Stimulated activated naive CD8-positive, alpha-beta T cell treated with anti-CD3 and anti-CD28 coated beads, Interleukin-15, amount 100 ng/mL, for 72 hours (primary cell): ENCODE data around the gene SLC15A5.

Experiments used
- ATAC-seq: fragments of 150-1000 bp; cut with Tn5 transposase; 2 replicates; pipeline ENCODE4 v1.10.0; 2021; ENCODE audit warnings: mild to moderate bottlenecking, moderate library complexity
- DNase-seq, 2 donors: peaks; one replicate each; pipeline ENCODE4 v3.0.0; 2021 to 2022
- H3K27ac Mint-ChIP-seq, 2 donors: one replicate each; pipeline ENCODE4 v1.8.0; 2022; ENCODE audit warnings: mild to moderate bottlenecking in 2 of 2, mixed read lengths in 2 of 2, moderate library complexity in 2 of 2
- H3K27me3 Mint-ChIP-seq: one replicate; pipeline ENCODE4 v1.8.0; 2022; ENCODE audit warnings: mixed read lengths
- H3K4me1 Mint-ChIP-seq: one replicate; pipeline ENCODE4 v1.8.0; 2022; ENCODE audit warnings: mild to moderate bottlenecking, mixed read lengths
- H3K4me3 Mint-ChIP-seq, 2 donors: one replicate each; pipeline ENCODE4 v1.8.0; 2022; ENCODE audit warnings: mild to moderate bottlenecking in 2 of 2, mixed read lengths in 2 of 2, moderate library complexity in 1 of 2
- H3K9me3 Mint-ChIP-seq, 2 donors: one replicate each; pipeline ENCODE4 v1.8.0; 2022; ENCODE audit warnings: mixed read lengths in 2 of 2

SLC15A5 gene

GRCh38 chr12:16171348-16171747 is 106.1 kb downstream of the SLC15A5 start:
- H3K9me3 Mint-ChIP-seq: no peaks in the 10 kb centered on the region
- H3K4me3 Mint-ChIP-seq: no peak overlapping the region
- H3K4me1 Mint-ChIP-seq: no peaks in the 10 kb centered on the region
- DNase-seq (no peak), ATAC-seq (no peak)
- no peaks in the 10 kb centered on the region for H3K27me3 Mint-ChIP-seq
- H3K27ac Mint-ChIP-seq: no peak overlapping the region

GRCh38 chr12:16168078-16168477 is 109.4 kb downstream of the SLC15A5 start:
- Mint-ChIP-seq H3K4me1 (no peaks in the 10 kb centered on the region), H3K9me3 (no peaks in the 10 kb centered on the region), H3K27ac (no peak overlapping the region), H3K4me3 (no peak overlapping the region), H3K27me3 (no peaks in the 10 kb centered on the region)
- ATAC-seq (no peak), DNase-seq (no peak)

- no peaks in the 10 kb centered on the region for H3K4me1 Mint-ChIP-seq
- H3K9me3 Mint-ChIP-seq: no peaks in the 10 kb centered on the region
- no peaks in the 10 kb centered on the region for H3K27me3 Mint-ChIP-seq
- no peak overlapping the region for H3K4me3 Mint-ChIP-seq
- H3K27ac Mint-ChIP-seq: no peak overlapping the region
- no peak for ATAC-seq
- no peak for DNase-seq
Measured at GRCh38 chr12:16166563-16167470, 110.7 kb downstream of the SLC15A5 start.

- Mint-ChIP-seq H3K27ac (no peak overlapping the region), H3K27me3 (no peaks in the 10 kb centered on the region), H3K4me3 (no peak overlapping the region), H3K4me1 (no peaks in the 10 kb centered on the region), H3K9me3 (no peaks in the 10 kb centered on the region)
- DNase-seq: no peak
- ATAC-seq: no peak
Measured at GRCh38 chr12:16165506-16165905, 112.0 kb downstream of the SLC15A5 start.

GRCh38 chr12:16163901-16164300 is 113.6 kb downstream of the SLC15A5 start:
- H3K27me3 Mint-ChIP-seq: no peaks in the 10 kb centered on the region
- H3K9me3 Mint-ChIP-seq: no peaks in the 10 kb centered on the region
- no peak for DNase-seq
- no peak for ATAC-seq
- no peak overlapping the region for H3K4me3 Mint-ChIP-seq
- no peak overlapping the region for H3K27ac Mint-ChIP-seq
- no peaks in the 10 kb centered on the region for H3K4me1 Mint-ChIP-seq

- Mint-ChIP-seq H3K4me3 (no peak overlapping the region), H3K27me3 (no peaks in the 10 kb centered on the region), H3K27ac (no peak overlapping the region), H3K9me3 (no peaks in the 10 kb centered on the region), H3K4me1 (no peaks in the 10 kb centered on the region)
- DNase-seq (no peak), ATAC-seq (no peak)
Measured at GRCh38 chr12:16163146-16163545, 114.3 kb downstream of the SLC15A5 start.

GRCh38 chr12:16159571-16159970 is 117.9 kb downstream of the SLC15A5 start:
- no peaks in the 10 kb centered on the region for H3K9me3 Mint-ChIP-seq
- H3K4me3 Mint-ChIP-seq: no peak overlapping the region
- no peak overlapping the region for H3K27ac Mint-ChIP-seq
- H3K4me1 Mint-ChIP-seq: no peaks in the 10 kb centered on the region
- DNase-seq (no peak), ATAC-seq (no peak)
- H3K27me3 Mint-ChIP-seq: peaks cover 7% of the 10 kb centered on the region

GRCh38 chr12:16158050-16158449 is 119.4 kb downstream of the SLC15A5 start:
- Mint-ChIP-seq H3K4me1 (no peaks in the 10 kb centered on the region), H3K9me3 (no peaks in the 10 kb centered on the region), H3K27ac (no peak overlapping the region), H3K27me3 (peaks cover 7% of the 10 kb centered on the region), H3K4me3 (no peak overlapping the region)
- DNase-seq: no peak
- ATAC-seq: no peak

- Mint-ChIP-seq H3K9me3 (no peaks in the 10 kb centered on the region), H3K4me1 (no peaks in the 10 kb centered on the region), H3K27me3 (peaks cover 7% of the 10 kb centered on the region), H3K4me3 (no peak overlapping the region), H3K27ac (no peak overlapping the region)
- no peak for DNase-seq
- ATAC-seq: no peak
Measured at GRCh38 chr12:16155938-16156337, 121.5 kb downstream of the SLC15A5 start.

- no peak for ATAC-seq
- Mint-ChIP-seq H3K27ac (no peak overlapping the region), H3K9me3 (no peaks in the 10 kb centered on the region), H3K4me3 (no peak overlapping the region), H3K27me3 (peaks cover 7% of the 10 kb centered on the region), H3K4me1 (no peaks in the 10 kb centered on the region)
- DNase-seq: no peak
Measured at GRCh38 chr12:16154990-16155389, 122.5 kb downstream of the SLC15A5 start.

- H3K27ac Mint-ChIP-seq: no peak overlapping the region
- no peak overlapping the region for H3K4me3 Mint-ChIP-seq
- no peak for ATAC-seq
- H3K27me3 Mint-ChIP-seq: peaks cover 7% of the 10 kb centered on the region
- DNase-seq: no peak
- H3K4me1 Mint-ChIP-seq: no peaks in the 10 kb centered on the region
- H3K9me3 Mint-ChIP-seq: no peaks in the 10 kb centered on the region
Measured at GRCh38 chr12:16152885-16153673, 124.4 kb downstream of the SLC15A5 start.

GRCh38 chr12:16150276-16150675 is 127.2 kb downstream of the SLC15A5 start:
- DNase-seq (no peak), ATAC-seq (no peak)
- Mint-ChIP-seq H3K27me3 (no peaks in the 10 kb centered on the region), H3K4me3 (no peak overlapping the region), H3K9me3 (peaks cover 0 to 4% of the 10 kb centered on the region in 2 donors), H3K4me1 (no peaks in the 10 kb centered on the region), H3K27ac (no peak overlapping the region)

- no peak for ATAC-seq
- Mint-ChIP-seq H3K4me3 (no peak overlapping the region), H3K27me3 (no peaks in the 10 kb centered on the region), H3K4me1 (no peaks in the 10 kb centered on the region), H3K27ac (no peak overlapping the region), H3K9me3 (peaks cover 1 to 4% of the 10 kb centered on the region in 2 donors)
- DNase-seq: no peak
Measured at GRCh38 chr12:16148938-16149337, 128.5 kb downstream of the SLC15A5 start.
